Measurements from ENCODE around the gene WSB1.

WSB1 gene

DNA sequence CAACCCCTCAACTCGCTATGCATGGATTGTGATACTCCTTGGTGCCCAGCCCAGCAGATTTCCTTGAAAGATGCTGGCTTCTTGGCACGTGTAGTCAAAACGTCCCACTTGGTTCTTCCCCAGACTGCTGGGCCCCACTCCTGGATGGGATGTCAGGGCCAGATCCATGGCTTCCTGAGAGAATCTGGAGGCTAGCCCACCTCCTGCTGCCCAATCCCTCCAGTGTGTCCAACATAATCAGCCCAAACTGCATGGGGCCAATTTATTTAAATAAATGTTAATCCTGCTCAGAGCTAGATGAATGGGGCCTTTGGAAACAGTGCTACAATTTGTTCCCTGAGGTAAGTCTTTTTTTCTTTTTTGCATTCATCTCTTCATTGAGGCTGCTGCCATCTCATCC is 49.4 kb downstream of the WSB1 start:
- peaks cover 0 to 3% of the 10 kb centered on the region in 2 donors for H3K4me1 ChIP-seq (ENCODE audit: control insufficient read depth in 2 of 2, insufficient read depth in 2 of 2, low read length in 2 of 2)

GRCh38 chr17:27343977-27344607 is 50.2 kb downstream of the WSB1 start:
- H3K36me3 ChIP-seq (ENCODE audit: control insufficient read depth in 2 of 2, insufficient read depth in 2 of 2, low read length in 2 of 2), result no peaks in the 10 kb centered on the region
- no peak overlapping the region for H3K4me3 ChIP-seq (ENCODE audit: low read length in 2 of 2)
- H3K4me1 ChIP-seq (ENCODE audit: control insufficient read depth in 2 of 2, insufficient read depth in 2 of 2, low read length in 2 of 2), result peaks cover 0 to 5% of the 10 kb centered on the region in 2 donors
- no peaks in the 10 kb centered on the region for H3K27me3 ChIP-seq (ENCODE audit: control insufficient read depth in 2 of 2, insufficient read depth in 2 of 2, low read length in 2 of 2)
- no peaks in the 10 kb centered on the region for H3K9me3 ChIP-seq (ENCODE audit: control insufficient read depth in 2 of 2, low read length in 2 of 2)
- H3K9ac ChIP-seq (ENCODE audit: low read depth in 1 of 2, low read length in 2 of 2), result no peak overlapping the region
- no peak overlapping the region for H3K27ac ChIP-seq (ENCODE audit: low read depth in 2 of 2, low read length in 2 of 2)

More for the DNA sequence above, 49.4 kb downstream of the WSB1 start:
- Histone ChIP-seq H3K36me3 (ENCODE audit: control insufficient read depth in 2 of 2, insufficient read depth in 2 of 2, low read length in 2 of 2) (no peaks in the 10 kb centered on the region), H3K4me3 (ENCODE audit: low read length in 2 of 2) (no peak overlapping the region), H3K9ac (ENCODE audit: low read depth in 1 of 2, low read length in 2 of 2) (no peak overlapping the region), H3K27ac (ENCODE audit: low read depth in 2 of 2, low read length in 2 of 2) (no peak overlapping the region), H3K27me3 (ENCODE audit: control insufficient read depth in 2 of 2, insufficient read depth in 2 of 2, low read length in 2 of 2) (no peaks in the 10 kb centered on the region), H3K9me3 (ENCODE audit: control insufficient read depth in 2 of 2, low read length in 2 of 2) (no peaks in the 10 kb centered on the region)

GRCh38 chr17:27345141-27345904 is 51.4 kb downstream of the WSB1 start:
- Histone ChIP-seq H3K9ac (ENCODE audit: low read depth in 1 of 2, low read length in 2 of 2) (no peak overlapping the region), H3K36me3 (ENCODE audit: control insufficient read depth in 2 of 2, insufficient read depth in 2 of 2, low read length in 2 of 2) (no peaks in the 10 kb centered on the region), H3K9me3 (ENCODE audit: control insufficient read depth in 2 of 2, low read length in 2 of 2) (no peaks in the 10 kb centered on the region), H3K27ac (ENCODE audit: low read depth in 2 of 2, low read length in 2 of 2) (no peak overlapping the region), H3K4me3 (ENCODE audit: low read length in 2 of 2) (no peak overlapping the region), H3K27me3 (ENCODE audit: control insufficient read depth in 2 of 2, insufficient read depth in 2 of 2, low read length in 2 of 2) (no peaks in the 10 kb centered on the region), H3K4me1 (ENCODE audit: control insufficient read depth in 2 of 2, insufficient read depth in 2 of 2, low read length in 2 of 2) (peaks cover 0 to 5% of the 10 kb centered on the region in 2 donors)

DNA sequence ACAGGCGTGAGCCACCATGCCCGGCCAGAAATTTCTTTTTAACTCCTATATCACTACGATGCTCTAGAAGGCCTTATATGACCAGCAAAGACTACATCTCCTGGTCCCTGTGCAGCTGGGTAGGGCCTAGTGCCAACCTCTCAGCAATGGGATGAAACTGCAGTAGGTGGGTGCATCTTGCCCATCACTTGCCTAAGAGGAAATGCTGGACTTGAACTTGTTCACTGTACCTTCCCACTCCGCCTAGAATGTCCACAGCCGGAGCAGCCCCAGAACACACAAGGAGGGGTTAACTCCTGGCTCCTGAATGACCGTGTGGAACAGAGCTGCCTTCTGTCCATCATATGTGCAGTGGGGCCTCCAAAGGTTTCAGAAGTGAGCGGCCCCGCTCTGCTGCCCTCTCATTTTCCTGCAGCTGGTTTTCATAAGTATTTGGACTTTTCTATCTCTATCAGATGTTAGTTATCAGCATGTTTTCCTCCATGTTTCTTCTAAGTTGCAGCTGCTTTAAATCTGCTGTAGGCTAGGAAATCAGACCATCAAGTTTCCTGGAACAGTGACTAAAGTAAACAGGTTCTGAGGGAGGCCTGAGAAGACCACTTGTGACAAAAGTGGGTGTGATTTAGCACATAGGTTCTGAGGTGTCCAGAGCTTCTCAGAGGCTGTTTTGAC is 52.5 kb downstream of the WSB1 start:
- Histone ChIP-seq H3K27ac (ENCODE audit: low read depth in 2 of 2, low read length in 2 of 2) (no peak overlapping the region), H3K27me3 (ENCODE audit: control insufficient read depth in 2 of 2, insufficient read depth in 2 of 2, low read length in 2 of 2) (no peaks in the 10 kb centered on the region), H3K4me3 (ENCODE audit: low read length in 2 of 2) (no peak overlapping the region), H3K36me3 (ENCODE audit: control insufficient read depth in 2 of 2, insufficient read depth in 2 of 2, low read length in 2 of 2) (no peaks in the 10 kb centered on the region), H3K9me3 (ENCODE audit: control insufficient read depth in 2 of 2, low read length in 2 of 2) (no peaks in the 10 kb centered on the region), H3K4me1 (ENCODE audit: control insufficient read depth in 2 of 2, insufficient read depth in 2 of 2, low read length in 2 of 2) (peaks cover 0 to 5% of the 10 kb centered on the region in 2 donors), H3K9ac (ENCODE audit: low read depth in 1 of 2, low read length in 2 of 2) (no peak overlapping the region)

DNA sequence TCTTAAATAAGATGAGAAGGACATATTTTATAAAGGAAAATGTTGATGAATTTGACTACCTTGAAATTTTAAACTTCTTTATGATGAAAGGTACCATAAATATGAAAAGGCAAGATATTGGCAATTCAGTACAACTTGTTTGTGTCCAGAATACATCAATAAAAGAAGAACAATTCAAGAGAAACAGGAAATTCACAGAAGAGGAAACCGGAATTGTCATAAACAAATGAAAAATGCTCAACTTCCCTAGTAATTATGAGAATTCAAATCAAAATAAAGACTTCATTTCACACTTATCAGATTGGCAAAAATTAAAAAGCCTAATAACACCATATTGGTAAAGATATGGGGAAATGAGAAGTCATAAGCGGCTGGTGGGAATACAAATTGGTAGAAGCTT is 54.3 kb downstream of the WSB1 start:
- no peaks in the 10 kb centered on the region for H3K9me3 ChIP-seq (ENCODE audit: control insufficient read depth in 2 of 2, low read length in 2 of 2)
- H3K4me3 ChIP-seq (ENCODE audit: low read length in 2 of 2), result no peak overlapping the region
- no peak overlapping the region for H3K27ac ChIP-seq (ENCODE audit: low read depth in 2 of 2, low read length in 2 of 2)
- H3K4me1 ChIP-seq (ENCODE audit: control insufficient read depth in 2 of 2, insufficient read depth in 2 of 2, low read length in 2 of 2), result peaks cover 3 to 10% of the 10 kb centered on the region in 2 donors
- H3K9ac ChIP-seq (ENCODE audit: low read depth in 1 of 2, low read length in 2 of 2), result no peak overlapping the region
- no peaks in the 10 kb centered on the region for H3K27me3 ChIP-seq (ENCODE audit: control insufficient read depth in 2 of 2, insufficient read depth in 2 of 2, low read length in 2 of 2)
- no peaks in the 10 kb centered on the region for H3K36me3 ChIP-seq (ENCODE audit: control insufficient read depth in 2 of 2, insufficient read depth in 2 of 2, low read length in 2 of 2)

GRCh38 chr17:27349540-27350021 is 55.7 kb downstream of the WSB1 start:
- Histone ChIP-seq H3K27me3 (ENCODE audit: control insufficient read depth in 2 of 2, insufficient read depth in 2 of 2, low read length in 2 of 2) (no peaks in the 10 kb centered on the region), H3K9ac (ENCODE audit: low read depth in 1 of 2, low read length in 2 of 2) (peak overlapping the region in 1 of 2 donors; percentile 64), H3K9me3 (ENCODE audit: control insufficient read depth in 2 of 2, low read length in 2 of 2) (no peaks in the 10 kb centered on the region), H3K27ac (ENCODE audit: low read depth in 2 of 2, low read length in 2 of 2) (peak overlapping the region in 1 of 2 donors; percentile 40), H3K36me3 (ENCODE audit: control insufficient read depth in 2 of 2, insufficient read depth in 2 of 2, low read length in 2 of 2) (no peaks in the 10 kb centered on the region), H3K4me1 (ENCODE audit: control insufficient read depth in 2 of 2, insufficient read depth in 2 of 2, low read length in 2 of 2) (peaks cover 10 to 18% of the 10 kb centered on the region in 2 donors), H3K4me3 (ENCODE audit: low read length in 2 of 2) (peak overlapping the region in 1 of 2 donors; percentile 43)

DNA sequence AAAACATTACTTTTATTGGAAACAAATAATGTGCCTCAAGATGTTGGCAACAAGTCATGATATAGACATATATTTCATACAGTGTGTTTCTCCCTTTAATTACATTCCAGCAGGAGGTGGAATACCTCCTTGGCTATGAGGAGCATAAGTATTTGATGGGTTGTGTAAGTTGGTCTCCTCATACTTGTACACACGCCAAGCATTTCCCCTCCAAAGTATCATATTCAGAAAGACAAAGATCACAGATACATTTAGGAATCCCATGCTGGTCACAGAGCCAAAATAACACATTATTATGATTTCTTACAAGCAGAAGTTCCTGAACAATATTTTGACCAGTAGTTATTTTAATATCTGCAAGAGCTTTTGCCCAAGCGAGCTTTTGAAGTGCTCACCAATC is 57.8 kb downstream of the WSB1 start:
- H3K4me1 ChIP-seq (ENCODE audit: control insufficient read depth in 2 of 2, insufficient read depth in 2 of 2, low read length in 2 of 2), result peaks cover 10 to 18% of the 10 kb centered on the region in 2 donors
- no peak overlapping the region for H3K27ac ChIP-seq (ENCODE audit: low read depth in 2 of 2, low read length in 2 of 2)
- H3K9me3 ChIP-seq (ENCODE audit: control insufficient read depth in 2 of 2, low read length in 2 of 2), result no peaks in the 10 kb centered on the region
- no peaks in the 10 kb centered on the region for H3K27me3 ChIP-seq (ENCODE audit: control insufficient read depth in 2 of 2, insufficient read depth in 2 of 2, low read length in 2 of 2)
- no peaks in the 10 kb centered on the region for H3K36me3 ChIP-seq (ENCODE audit: control insufficient read depth in 2 of 2, insufficient read depth in 2 of 2, low read length in 2 of 2)
- no peak overlapping the region for H3K4me3 ChIP-seq (ENCODE audit: low read length in 2 of 2)
- no peak overlapping the region for H3K9ac ChIP-seq (ENCODE audit: low read depth in 1 of 2, low read length in 2 of 2)

DNA sequence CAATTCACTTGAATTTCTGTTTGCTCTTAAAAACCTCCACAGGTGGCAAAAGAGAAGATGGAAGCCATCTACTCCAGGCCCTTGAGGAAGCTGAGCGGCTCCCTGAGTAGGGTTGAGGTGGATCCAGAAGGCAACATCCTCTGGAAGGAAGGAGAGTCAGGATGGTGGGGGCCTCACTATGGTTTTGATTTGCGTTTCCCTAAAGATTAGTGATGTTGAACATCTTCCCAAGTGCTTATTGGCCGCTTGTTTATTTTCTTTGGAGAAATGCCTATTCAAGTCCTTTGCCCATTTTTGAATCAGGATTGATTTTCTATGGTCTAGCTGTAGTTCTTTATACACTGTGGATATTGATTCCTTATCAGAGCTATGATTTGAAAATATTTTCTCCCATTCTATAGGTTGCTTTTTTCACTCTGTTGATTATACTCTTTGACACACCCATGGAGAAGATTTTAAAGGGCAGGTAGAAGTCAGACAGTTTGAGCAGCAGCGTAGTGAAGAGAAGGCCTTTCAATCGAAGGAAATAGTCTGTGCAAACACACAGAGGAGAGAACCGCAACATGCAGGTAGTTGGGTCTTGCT is 58.6 kb downstream of the WSB1 start:
- Histone ChIP-seq H3K27ac (ENCODE audit: low read depth in 2 of 2, low read length in 2 of 2) (peak overlapping the region; percentile 77 to 88), H3K9me3 (ENCODE audit: control insufficient read depth in 2 of 2, low read length in 2 of 2) (no peaks in the 10 kb centered on the region), H3K9ac (ENCODE audit: low read depth in 1 of 2, low read length in 2 of 2) (peak overlapping the region in 1 of 2 donors; percentile 95), H3K4me1 (ENCODE audit: control insufficient read depth in 2 of 2, insufficient read depth in 2 of 2, low read length in 2 of 2) (peaks cover 10 to 18% of the 10 kb centered on the region in 2 donors), H3K36me3 (ENCODE audit: control insufficient read depth in 2 of 2, insufficient read depth in 2 of 2, low read length in 2 of 2) (no peaks in the 10 kb centered on the region), H3K4me3 (ENCODE audit: low read length in 2 of 2) (peak overlapping the region; percentile 71 to 82), H3K27me3 (ENCODE audit: control insufficient read depth in 2 of 2, insufficient read depth in 2 of 2, low read length in 2 of 2) (no peaks in the 10 kb centered on the region)

DNA sequence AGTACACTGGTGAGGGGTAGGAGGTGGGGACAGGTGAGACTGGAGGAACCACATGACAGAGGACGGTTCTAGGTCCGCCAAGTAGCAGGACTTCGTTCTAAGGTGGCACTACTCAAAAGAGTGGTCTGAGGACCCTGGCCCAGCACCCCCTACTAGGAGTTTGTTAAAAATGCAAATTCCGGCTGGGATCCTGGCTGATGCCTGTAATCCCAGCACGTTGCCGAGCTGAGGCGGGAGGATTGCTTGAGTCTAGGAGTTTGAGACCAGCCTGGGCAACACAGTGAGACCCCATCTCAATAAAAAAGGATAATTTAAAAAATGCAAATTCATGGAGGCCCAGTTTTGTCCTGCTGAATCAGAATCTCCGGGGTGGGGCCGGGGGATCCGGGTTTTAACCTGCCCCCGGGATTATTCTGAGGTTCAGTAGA is 59.1 kb downstream of the WSB1 start:
- H3K4me3 ChIP-seq (ENCODE audit: low read length in 2 of 2), result peak overlapping the region; percentile 71 to 82
- no peaks in the 10 kb centered on the region for H3K36me3 ChIP-seq (ENCODE audit: control insufficient read depth in 2 of 2, insufficient read depth in 2 of 2, low read length in 2 of 2)
- H3K27ac ChIP-seq (ENCODE audit: low read depth in 2 of 2, low read length in 2 of 2), result peak overlapping the region; percentile 77 to 88
- H3K27me3 ChIP-seq (ENCODE audit: control insufficient read depth in 2 of 2, insufficient read depth in 2 of 2, low read length in 2 of 2), result no peaks in the 10 kb centered on the region
- H3K9me3 ChIP-seq (ENCODE audit: control insufficient read depth in 2 of 2, low read length in 2 of 2), result no peaks in the 10 kb centered on the region
- H3K4me1 ChIP-seq (ENCODE audit: control insufficient read depth in 2 of 2, insufficient read depth in 2 of 2, low read length in 2 of 2), result peaks cover 10 to 18% of the 10 kb centered on the region in 2 donors
- peak overlapping the region; percentile 81 to 95 for H3K9ac ChIP-seq (ENCODE audit: low read depth in 1 of 2, low read length in 2 of 2)

Data from mucosa of rectum (tissue), 2 donors.